HCT116 (cell line): Measurements from ENCODE around the gene EGFL7. TPM values are rescaled to one million over a fixed set of nuclear protein-coding genes. Genes with fewer than 3 reads are reported as not detected.

ENCODE experiments used
- ATAC-seq: fragments of 200-7000 bp; cut with Tn5 transposase; 2 replicates; pipeline ENCODE4 v1.9.1; 2020; ENCODE audit warnings: mild to moderate bottlenecking, moderate library complexity
- BruUV-seq: library from RNA; stranded (reverse); fragments of 400-500 nt; replicated peaks from 2 replicates; lab custom pipeline; 2021; lab: Mats Ljungman, UMichigan
- CTCF ChIA-PET: fragments of 300-600 bp; sonication (Branson Sonifier 250); formaldehyde crosslinking; loops from one replicate; lab custom pipeline; 2021; ENCODE audit warnings: antibody characterized with exemption; lab: Charles Lee
- POLR2A ChIA-PET: fragments of 300-600, 350-600 bp; sonication (Branson Sonifier 250); formaldehyde crosslinking; loops from one replicate; lab custom pipeline; 2021; ENCODE audit warnings: antibody characterized with exemption; lab: Charles Lee
- RAD21 ChIA-PET, 2 experiments: fragments of 300-600 bp; sonication (Branson Sonifier 250); formaldehyde crosslinking; loops; one replicate each; lab custom pipeline; 2023; ENCODE audit warnings: low total read pairs in 2 of 2; ENCODE audit not compliant: uncharacterized antibody in 2 of 2, unreplicated experiment in 2 of 2, low non-redundant PET in 1 of 2; lab: Charles Lee
- DNase-seq: peaks from one replicate; pipeline ENCODE4 v3.0.0-alpha.2; 2010; ENCODE audit warnings: low read depth, low spot score
- H2AFZ ChIP-seq: fragments of 200-600 bp; shearing (Covaris generic), sonication (generic); 2 replicates; pipeline ENCODE4 v1.6.1; 2017; ENCODE audit warnings: low read depth, mixed run types, mixed read lengths, antibody characterized with exemption, low read length; ENCODE audit not compliant: poor library complexity, severe bottlenecking
- H3K27ac ChIP-seq: 2 replicates; pipeline ENCODE4 v1.5.1; 2012; ENCODE audit warnings: low read depth, low read length
- H3K27me3 ChIP-seq: fragments of 200-600 bp; sonication (generic); 2 replicates; pipeline ENCODE4 v1.6.1; 2016; ENCODE audit warnings: mixed run types, low read length, mixed read lengths; ENCODE audit not compliant: insufficient read depth
- H3K36me3 ChIP-seq, 2 experiments: fragments of 200-500 bp in 1 of 2; fragments of 200-600 bp in 1 of 2; sonication (Bioruptor generic) in 1 of 2; sonication (generic) in 1 of 2; 2 replicates each; pipeline versions ENCODE4 v1.5.1 to v1.6.1; 2014 to 2016; ENCODE audit warnings: low read length in 2 of 2, inconsistent platforms in 1 of 2, mixed read lengths in 1 of 2, mixed run types in 1 of 2; ENCODE audit not compliant: insufficient read depth in 2 of 2, control insufficient read depth in 1 of 2
- H3K4me1 ChIP-seq, 2 experiments: fragments of 200-600 bp in 1 of 2; sonication (generic) in 1 of 2; 2 replicates each; pipeline versions ENCODE4 v1.5.1 to v1.6.1; 2012 to 2017; ENCODE audit warnings: low read length in 2 of 2, inconsistent platforms in 1 of 2, mild to moderate bottlenecking in 1 of 2, mixed read lengths in 1 of 2, mixed run types in 1 of 2, moderate library complexity in 1 of 2; ENCODE audit not compliant: insufficient read depth in 2 of 2, control insufficient read depth in 1 of 2
- H3K4me2 ChIP-seq: fragments of 200-600 bp; sonication (generic); 2 replicates; pipeline ENCODE4 v1.6.1; 2017; ENCODE audit warnings: mixed run types, low read length, mixed read lengths
- H3K4me3 ChIP-seq, 2 experiments: fragments of 200-600 bp in 1 of 2; sonication (generic) in 1 of 2; replicated peaks in 1 of 2; 2 replicates each; pipeline ENCODE4 v1.5.1; 2011 to 2016; ENCODE audit warnings: low read length in 2 of 2, control low read depth in 1 of 2, low read depth in 1 of 2, mild to moderate bottlenecking in 1 of 2, mixed read lengths in 1 of 2, mixed run types in 1 of 2
- H3K79me2 ChIP-seq: fragments of 200-600 bp; sonication (generic); 2 replicates; pipeline ENCODE4 v1.6.1; 2017; ENCODE audit warnings: mild to moderate bottlenecking, mixed run types, low read length, moderate library complexity, mixed read lengths; ENCODE audit not compliant: insufficient read depth
- H3K9ac ChIP-seq: fragments of 200-600 bp; sonication (generic); 2 replicates; pipeline ENCODE4 v1.6.1; 2016; ENCODE audit warnings: low read length, mixed read lengths
- H3K9me2 ChIP-seq: fragments of 200-600 bp; sonication (generic), shearing (Covaris generic); 2 replicates; pipeline ENCODE4 v1.6.1; 2017; ENCODE audit warnings: mixed run types, mild to moderate bottlenecking, moderate library complexity; ENCODE audit not compliant: insufficient read depth
- H3K9me3 ChIP-seq, 2 experiments: fragments of 200-500 bp in 1 of 2; fragments of 200-600 bp in 1 of 2; sonication (Bioruptor generic) in 1 of 2; sonication (generic) in 1 of 2; 2 replicates each; pipeline ENCODE4 v1.6.1; 2014 to 2017; ENCODE audit warnings: low read length in 2 of 2, mixed read lengths in 2 of 2, inconsistent platforms in 1 of 2, low read depth in 1 of 2, mild to moderate bottlenecking in 1 of 2, mixed run types in 1 of 2, moderate library complexity in 1 of 2; ENCODE audit not compliant: control insufficient read depth in 1 of 2, insufficient read depth in 1 of 2
- H4K20me1 ChIP-seq: fragments of 200-600 bp; sonication (generic), shearing (Covaris generic); 2 replicates; pipeline ENCODE4 v1.6.1; 2017; ENCODE audit warnings: mixed run types, mild to moderate bottlenecking, moderate library complexity; ENCODE audit not compliant: insufficient read depth
- ATF3 ChIP-seq: IDR thresholded peaks from 2 replicates; pipeline ENCODE4 v1.6.1; 2012
- CBX3 ChIP-seq: IDR thresholded peaks from 2 replicates; pipeline ENCODE4 v1.6.1; 2012; ENCODE audit warnings: low read depth
- CTCF ChIP-seq, 3 experiments: fragments of 200-600 bp in 1 of 3; sonication (generic) in 1 of 3; IDR thresholded peaks in 2 of 3; conservative IDR thresholded peaks in 1 of 3; 2 replicates each; pipeline ENCODE4 v1.5.1; 2012 to 2017; ENCODE audit warnings: low read depth in 2 of 3, low read length in 2 of 3, antibody characterized with exemption in 1 of 3, borderline replicate concordance in 1 of 3, control low read depth in 1 of 3, mild to moderate bottlenecking in 1 of 3, mixed read lengths in 1 of 3, mixed run types in 1 of 3, moderate library complexity in 1 of 3; ENCODE audit not compliant: insufficient read depth in 1 of 3
- EZH2 ChIP-seq: fragments of 200-600 bp; sonication (generic); IDR thresholded peaks from 2 replicates; pipeline ENCODE4 v1.6.1; 2017; ENCODE audit warnings: antibody characterized with exemption, mixed run types
- MAX ChIP-seq: IDR thresholded peaks from 2 replicates; pipeline ENCODE4 v1.6.1; 2012
- RAD21 ChIP-seq: IDR thresholded peaks from 2 replicates; pipeline ENCODE4 v1.6.1; 2012; ENCODE audit warnings: low read depth, mild to moderate bottlenecking
- SP1 ChIP-seq: IDR thresholded peaks from 2 replicates; pipeline ENCODE4 v1.6.1; 2012; ENCODE audit warnings: low read depth
- SRF ChIP-seq: IDR thresholded peaks from 2 replicates; pipeline ENCODE4 v1.6.1; 2012; ENCODE audit warnings: low read depth
- ZNF274 ChIP-seq: fragments of 200-500 bp; sonication (Bioruptor generic); IDR thresholded peaks from 2 replicates; pipeline ENCODE4 v1.6.1; 2014; ENCODE audit warnings: mild to moderate bottlenecking, low read depth, low read length, inconsistent platforms
- intact Hi-C: fragments of 100-400 bp; cut with micrococcal nuclease; formaldehyde crosslinking; loops from 2 replicates; pipeline ENCODE4 v1.10.0; 2022
- total RNA-seq: library from RNA; stranded (reverse); gene quantifications from one replicate; pipeline ENCODE4 v1.2.1, GENCODE V29; 2021; ENCODE audit not compliant: unreplicated experiment

Gene EGFL7
- total RNA-seq, 1 experiment from 2014 or later = 82.0 TPM

- no TSS peak for BruUV-seq
- ChIA-PET CTCF (interaction anchor here (7.4 kb wide), 1 partner anchor 141 kb away, joined by 108 read pairs; no protein-coding TSS in a partner anchor), POLR2A (no interaction called here)
- Histone ChIP-seq H4K20me1 (no peaks in the 10 kb centered on the region), H3K9ac (no peak overlapping the region), H3K79me2 (no peaks in the 10 kb centered on the region), H3K4me1 (peaks cover 0 to 7% of the 10 kb centered on the region in 2 experiments; a peak in 2 of 4 replicates), H3K27ac (no peak overlapping the region), H3K9me2 (no peaks in the 10 kb centered on the region), H3K9me3 (peaks cover 0 to 5% of the 10 kb centered on the region in 2 experiments; a peak in 1 of 4 replicates), H3K4me3 (no peak overlapping the region)
- intact Hi-C loops = no loop called here
- ATAC-seq (no peak), DNase-seq (no peak)
- TF ChIP-seq CBX3 (no peak), ZNF274 (no peak), ATF3 (no peak), MAX (no peak), SP1 (no peak), RAD21 (no peak), EZH2 (no peak), CTCF (IDR thresholded peaks at IDR 0.05 in 2 of 3, conservative IDR thresholded peaks at IDR 0.05 in 1 of 3; ENCODE audit: borderline replicate concordance in 1 of 3, insufficient read depth in 1 of 3, low read depth in 2 of 3, low read length in 2 of 3) (no peak), SRF (no peak)
- TF ChIP-seq, all 23 proteins: peak for 0
- Histone ChIP-seq H3K36me3 (no peaks in the 10 kb centered on the region), H3K27me3 (no peaks in the 10 kb centered on the region), H3K4me2 (no peak overlapping the region), H2AFZ (no peak overlapping the region)
- RAD21 ChIA-PET = no interaction called here
These were observed 35.0 kb upstream of the EGFL7 start for GRCh38 chr9:136627703-136628102.
